Caki2 (cell line): ENCODE results near the gene CD34. TPM values are rescaled to one million over a fixed set of nuclear protein-coding genes. Genes with fewer than 3 reads are reported as not detected.
"Not testable (repeated sequence)": the region's sequence is repeated elsewhere in the genome, so short reads cannot be mapped to it uniquely, and the experiment has no call there.

Experiments used
- DNase-seq: peaks from one replicate; pipeline ENCODE4 v3.0.0-alpha.2; 2015; ENCODE audit warnings: low read depth
- in situ Hi-C: cut with HindIII; loops from 2 replicates; pipeline ENCODE4 v1.10.0; 2016; ENCODE audit warnings: low sequenced_read_pairs, low pct_unique_long_range_greater_than_20kb, mixed read lengths
- total RNA-seq: library from RNA; depleted of rRNA; stranded (reverse); fragments of >200 nt; shearing (Covaris generic); gene quantifications from 2 replicates; pipeline ENCODE4 v1.2.3, GENCODE V29; 2014; ENCODE audit warnings: low replicate concordance

Gene CD34
- total RNA-seq, 1 experiment from 2014 or later, result not detected

GRCh38 chr1:207937204-207937603 lies 26.3 kb upstream of the CD34 start:
- DNase-seq, result no peak
- in situ Hi-C loops, result no loop called here

GRCh38 chr1:207935166-207935583 lies 24.2 kb upstream of the CD34 start:
- DNase-seq, result peak; percentile 55
- in situ Hi-C loops, result no loop called here

DNA sequence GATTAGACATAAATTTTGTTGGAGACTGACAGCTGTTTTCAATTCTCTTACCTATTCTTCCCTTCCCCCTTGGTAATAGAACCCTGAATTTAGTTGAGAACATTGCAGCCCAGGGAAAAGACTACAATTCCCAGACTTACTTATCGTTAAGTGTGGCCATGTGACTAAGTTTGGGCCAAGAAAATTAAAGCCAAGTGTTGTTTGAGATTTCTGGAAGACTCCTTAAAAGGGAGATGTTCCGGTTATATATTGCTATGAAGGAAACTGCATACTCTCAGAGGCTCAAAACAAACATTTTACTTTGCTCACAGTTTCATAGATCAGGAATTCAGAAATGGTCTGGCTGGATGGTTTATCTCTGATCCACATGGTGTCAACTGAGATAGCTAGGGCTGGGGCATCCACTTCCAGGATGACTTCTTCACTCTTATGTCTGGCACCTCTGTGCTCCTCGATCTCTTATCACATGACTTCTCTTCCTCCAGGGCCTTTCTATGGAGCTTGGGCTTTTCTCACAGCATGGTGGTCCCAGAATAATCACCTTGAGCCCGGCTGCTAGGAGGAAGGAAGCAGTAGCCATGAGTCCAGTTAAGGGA lies 22.4 kb upstream of the CD34 start:
- DNase-seq, result no peak
- in situ Hi-C loops, result no loop called here

DNA sequence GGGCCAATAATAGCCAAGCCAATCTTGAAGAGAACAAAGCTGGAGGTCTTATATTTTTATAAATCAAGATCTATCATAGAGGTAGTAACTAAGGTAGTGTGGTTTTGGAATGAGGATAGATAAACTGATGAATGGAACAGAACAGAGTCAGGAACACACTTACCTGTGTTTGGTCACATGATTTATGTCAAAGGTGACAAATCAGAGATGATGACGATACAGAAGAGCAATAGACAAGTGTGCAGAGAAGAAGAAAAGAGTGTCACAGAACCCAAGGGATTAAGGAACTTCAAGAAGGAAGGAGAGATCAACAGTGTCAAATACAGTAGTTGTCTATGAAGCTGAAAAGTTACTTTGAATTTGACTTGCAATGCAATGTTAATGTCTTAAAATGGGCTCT lies 16.1 kb upstream of the CD34 start:
- in situ Hi-C loops, result no loop called here
- DNase-seq, result no peak

- in situ Hi-C loops, result not testable (repeated sequence)
Measured at GRCh38 chr1:207925969-207926368, 15.0 kb upstream of the CD34 start.

GRCh38 chr1:207925210-207925609 lies 14.3 kb upstream of the CD34 start:
- in situ Hi-C loops, result no loop called here
- no peak for DNase-seq

More at GRCh38 chr1:207925969-207926368, 15.0 kb upstream of the CD34 start:
- not testable (repeated sequence) for DNase-seq

- in situ Hi-C loops, result no loop called here
- DNase-seq, result no peak
Measured at GRCh38 chr1:207923561-207923960, 12.6 kb upstream of the CD34 start.

GRCh38 chr1:207923121-207923520 lies 12.2 kb upstream of the CD34 start:
- in situ Hi-C loops, result no loop called here

DNA sequence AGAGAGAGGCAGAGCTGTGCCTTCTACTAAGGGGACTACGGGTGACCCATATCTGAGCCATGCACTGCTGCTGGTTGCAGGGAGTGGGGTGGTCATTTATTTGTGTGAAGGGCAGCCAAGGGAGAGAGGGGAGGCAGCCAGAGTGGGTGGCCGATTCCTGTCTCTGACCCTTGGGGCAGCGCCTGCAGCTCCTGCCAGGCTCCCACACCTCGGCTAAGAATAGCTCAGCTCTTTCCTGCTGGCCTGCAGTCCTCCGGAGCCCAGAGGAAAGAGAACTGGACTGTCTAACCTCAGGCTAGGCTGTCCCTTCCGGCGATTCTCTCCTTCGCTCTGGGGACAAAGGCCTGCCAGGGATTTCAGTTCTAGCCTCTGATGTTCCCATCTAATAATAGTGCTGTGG lies 11.6 kb upstream of the CD34 start:
- no peak for DNase-seq
- in situ Hi-C loops, result no loop called here

More at GRCh38 chr1:207923121-207923520, 12.2 kb upstream of the CD34 start:
- DNase-seq, result no peak

DNA sequence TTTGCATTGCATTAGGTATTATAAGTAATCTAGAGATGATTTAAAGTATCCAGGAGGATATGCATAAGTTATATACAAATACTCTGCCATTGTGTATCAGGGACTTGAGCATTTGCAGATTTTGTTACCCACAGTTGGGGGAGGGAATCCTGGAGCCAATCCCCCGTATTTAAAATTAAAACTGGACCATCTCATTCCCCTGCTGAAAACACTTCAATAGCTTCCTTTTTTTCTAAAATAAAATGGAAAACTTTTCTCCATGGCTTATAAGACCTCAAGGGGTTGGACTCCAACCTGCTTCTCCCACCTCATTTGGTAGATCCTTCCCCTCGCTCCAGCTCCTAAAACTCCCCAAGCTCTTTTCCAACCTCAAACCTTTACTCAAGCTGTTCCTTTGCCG lies 10.4 kb upstream of the CD34 start:
- in situ Hi-C loops, result no loop called here
- DNase-seq, result no peak

- in situ Hi-C loops, result no loop called here
- DNase-seq, result no peak
Measured at GRCh38 chr1:207920444-207921021, 9.6 kb upstream of the CD34 start.

DNA sequence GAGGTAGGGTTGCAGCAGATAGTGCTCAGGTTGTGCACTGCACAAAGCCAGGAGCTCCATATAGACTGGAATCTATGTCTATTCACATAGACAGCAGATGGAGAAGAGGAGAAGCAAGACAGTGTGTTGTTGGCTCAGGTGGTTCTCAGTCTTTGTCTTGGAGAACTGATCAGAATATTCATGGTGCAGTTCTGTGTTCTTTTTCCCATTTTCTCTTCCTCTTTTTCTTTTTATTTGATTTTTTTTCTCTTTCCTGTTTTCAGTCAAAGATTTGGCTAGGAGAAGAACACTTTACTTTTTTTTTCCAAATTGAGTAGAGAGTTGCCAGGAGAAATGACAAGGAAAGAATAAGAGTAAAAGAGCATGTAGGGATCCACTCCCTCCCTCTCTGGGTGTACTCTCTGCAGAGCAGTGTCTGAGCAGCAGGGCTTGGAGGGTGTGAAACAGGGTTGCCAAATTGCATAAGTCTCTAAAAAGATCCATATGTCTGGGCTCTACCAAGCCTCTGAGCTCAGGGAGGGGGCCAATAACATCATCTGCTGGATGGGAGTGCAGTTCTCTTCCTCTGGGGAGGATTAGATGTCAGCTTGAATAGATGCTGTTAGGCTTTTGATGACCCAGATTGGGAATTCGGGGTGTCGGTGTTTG lies 8.7 kb upstream of the CD34 start:
- in situ Hi-C loops, result no loop called here
- no peak for DNase-seq

DNA sequence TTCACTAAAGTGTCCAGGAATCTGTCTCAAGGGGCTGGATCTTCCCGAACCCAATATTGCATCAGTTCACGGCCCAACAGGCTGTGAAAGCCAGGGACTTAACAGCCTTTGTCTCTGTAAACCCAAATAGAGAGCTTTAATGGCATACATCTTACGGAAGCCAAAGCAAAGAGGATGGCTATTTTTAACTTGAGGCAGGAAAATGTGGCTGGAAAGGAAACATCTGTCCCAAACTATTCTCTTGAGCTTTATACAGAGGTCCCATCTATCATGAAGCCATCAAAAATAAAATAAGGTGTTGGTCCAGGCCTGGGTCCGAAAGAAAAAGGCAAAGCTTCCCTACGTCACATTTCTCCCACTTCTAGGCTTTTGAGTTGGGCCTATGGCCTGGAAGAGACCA lies 7.7 kb upstream of the CD34 start:
- in situ Hi-C loops, result no loop called here
- no peak for DNase-seq

GRCh38 chr1:207918011-207918410 lies 7.1 kb upstream of the CD34 start:
- in situ Hi-C loops, result no loop called here
- no peak for DNase-seq

DNA sequence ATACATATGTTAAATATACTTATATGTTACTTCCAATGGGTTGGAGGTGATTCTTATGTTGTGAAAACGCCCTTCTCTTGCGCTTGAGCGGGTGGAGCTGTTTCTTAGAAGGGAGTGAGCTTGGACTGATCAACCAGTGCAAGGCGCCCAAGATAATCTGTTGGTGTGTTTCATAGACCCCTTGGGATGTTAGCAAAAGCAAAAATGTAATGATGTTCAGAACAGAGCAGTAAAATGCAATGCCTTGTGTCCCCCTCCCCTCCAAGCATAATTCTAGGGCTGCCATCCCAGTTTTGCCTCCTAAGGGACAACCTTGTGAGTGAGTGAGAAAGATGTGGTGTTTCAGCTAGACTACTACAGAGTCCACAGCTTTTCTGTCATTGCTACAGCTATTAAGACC lies 6.2 kb upstream of the CD34 start:
- in situ Hi-C loops, result no loop called here

DNA sequence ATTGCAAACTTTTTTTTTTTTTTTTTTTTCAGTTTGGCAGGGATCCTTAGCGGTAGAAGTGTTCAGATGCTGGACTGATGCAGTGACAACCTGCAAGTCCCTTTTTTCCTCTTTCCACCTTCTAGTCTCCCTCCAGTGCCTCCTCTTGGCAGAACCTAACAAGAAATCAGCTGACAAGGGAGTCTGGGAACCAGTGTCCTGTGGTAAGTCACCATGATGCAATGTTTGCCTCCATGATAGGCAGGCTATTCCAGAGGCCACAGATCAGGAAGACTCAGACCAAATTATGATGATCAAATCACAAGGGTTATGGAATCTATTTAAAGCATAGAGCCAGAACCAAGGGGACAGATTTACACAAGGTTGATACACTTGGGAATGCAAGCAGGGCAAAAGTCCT lies 3.0 kb upstream of the CD34 start:
- no peak for DNase-seq
- in situ Hi-C loops, result no loop called here

More for the DNA sequence above, 6.2 kb upstream of the CD34 start:
- DNase-seq, result no peak

GRCh38 chr1:207911856-207912760 lies 1.2 kb upstream of the CD34 start:
- no peak for DNase-seq
- in situ Hi-C loops, result no loop called here

DNA sequence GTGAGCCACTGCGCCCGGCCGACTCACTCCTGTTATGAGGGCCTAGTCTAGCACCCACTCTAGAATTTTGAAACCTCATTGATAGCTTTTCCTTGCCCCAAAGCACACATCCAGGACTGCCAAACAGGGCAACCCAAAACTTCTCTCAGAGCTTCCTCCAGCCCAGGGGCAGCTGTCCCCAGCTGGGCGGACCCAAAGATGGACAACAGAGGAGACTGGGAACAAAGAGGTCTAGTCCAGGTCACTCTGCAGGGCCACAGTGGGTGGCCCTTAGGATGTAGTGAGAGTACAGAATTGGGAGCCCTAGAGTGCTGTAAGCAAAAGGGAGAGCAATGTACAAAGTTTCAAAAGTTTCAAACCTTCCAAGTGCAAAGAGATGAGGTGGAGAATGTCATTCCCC lies 1.2 kb downstream of the CD34 start:
- DNase-seq, result no peak
- in situ Hi-C loops, result no loop called here
